Measurements from ENCODE around the gene WDR72. TPM values are rescaled to one million over a fixed set of nuclear protein-coding genes. Genes with fewer than 3 reads are reported as not detected.
"Not testable (repeated sequence)": the region's sequence is repeated elsewhere in the genome, so short reads cannot be mapped to it uniquely, and the experiment has no call there.

Gene WDR72
- total RNA-seq, 1 donor from 2014 or later: 1.1 TPM

DNA sequence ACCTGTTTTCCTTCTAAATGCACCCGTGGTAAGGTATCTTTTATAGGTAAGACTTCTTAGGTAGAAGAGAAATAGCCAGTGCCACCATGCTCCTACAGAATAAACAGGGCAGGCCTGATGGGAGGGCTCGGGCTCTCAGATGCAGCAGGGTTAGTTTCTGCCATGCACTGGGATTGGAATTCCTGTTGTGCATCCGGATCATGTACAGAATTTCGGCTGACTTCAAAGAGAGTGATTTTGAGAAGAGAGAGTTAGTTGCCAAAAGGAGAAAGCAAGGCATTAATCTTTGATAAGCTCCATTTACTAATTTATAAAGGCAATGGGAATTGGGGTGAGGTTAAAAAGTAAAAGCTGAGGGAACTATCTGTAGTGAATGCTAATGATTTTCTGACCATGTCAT lies 211.2 kb downstream of the WDR72 start:
- Mint-ChIP-seq H3K27me3 (ENCODE audit: unreplicated experiment) (peaks cover 2% of the 10 kb centered on the region), H3K27ac (ENCODE audit: unreplicated experiment) (no peak overlapping the region), H3K9me3 (ENCODE audit: unreplicated experiment) (no peaks in the 10 kb centered on the region), H3K4me1 (ENCODE audit: low read depth, unreplicated experiment) (peaks cover 11% of the 10 kb centered on the region), H3K4me3 (ENCODE audit: unreplicated experiment) (no peak overlapping the region), H3K36me3 (ENCODE audit: unreplicated experiment) (no peaks in the 10 kb centered on the region)
- no peak for TF ChIP-seq CTCF (IDR thresholded peaks at IDR 0.05; ENCODE audit: partially characterized antibody, unreplicated experiment)
- DNase-seq: no peak

DNA sequence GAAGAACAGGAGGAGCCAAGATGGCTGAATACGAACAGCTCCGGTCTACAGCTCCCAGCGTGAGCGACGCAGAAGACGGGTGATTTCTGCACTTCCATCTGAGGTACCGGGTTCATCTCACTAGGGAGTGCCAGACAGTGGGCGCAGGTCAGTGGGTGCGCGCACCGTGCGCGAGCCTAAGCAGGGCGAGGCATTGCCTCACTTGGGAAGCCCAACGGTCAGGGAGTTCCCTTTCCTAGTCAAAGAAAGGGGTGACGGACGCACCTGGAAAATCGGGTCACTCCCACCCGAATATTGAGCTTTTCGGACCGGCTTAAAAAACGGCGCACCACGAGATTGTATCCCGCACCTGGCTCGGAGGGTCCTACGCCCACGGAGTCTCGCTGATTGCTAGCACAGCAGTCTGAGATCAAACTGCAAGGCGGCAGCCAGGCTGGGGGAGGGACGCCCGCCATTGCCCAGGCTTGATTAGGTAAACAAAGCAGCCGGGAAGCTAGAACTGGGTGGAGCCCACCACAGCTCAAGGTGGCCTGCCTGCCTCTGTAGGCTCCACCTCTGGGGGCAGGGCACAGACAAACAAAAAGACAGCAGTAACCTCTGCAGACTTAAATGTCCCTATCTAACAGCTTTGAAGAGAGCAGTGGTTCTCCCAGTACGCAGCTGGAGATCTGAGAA lies 218.7 kb downstream of the WDR72 start:
- not testable (repeated sequence) for H3K4me3 Mint-ChIP-seq (ENCODE audit: unreplicated experiment); H3K36me3 Mint-ChIP-seq (ENCODE audit: unreplicated experiment); H3K4me1 Mint-ChIP-seq (ENCODE audit: low read depth, unreplicated experiment); H3K9me3 Mint-ChIP-seq (ENCODE audit: unreplicated experiment); DNase-seq; H3K27me3 Mint-ChIP-seq (ENCODE audit: unreplicated experiment)
- H3K27ac Mint-ChIP-seq (ENCODE audit: unreplicated experiment): peak overlapping the region; percentile 1

GRCh38 chr15:53539878-53540277 lies 219.6 kb downstream of the WDR72 start:
- Mint-ChIP-seq H3K9me3 (ENCODE audit: unreplicated experiment) (no peaks in the 10 kb centered on the region), H3K4me3 (ENCODE audit: unreplicated experiment) (no peak overlapping the region), H3K27ac (ENCODE audit: unreplicated experiment) (no peak overlapping the region)

GRCh38 chr15:53536479-53537120 lies 222.9 kb downstream of the WDR72 start:
- no peak overlapping the region for H3K4me3 Mint-ChIP-seq (ENCODE audit: unreplicated experiment)

More at GRCh38 chr15:53539878-53540277, 219.6 kb downstream of the WDR72 start:
- peaks cover 3% of the 10 kb centered on the region for H3K4me1 Mint-ChIP-seq (ENCODE audit: low read depth, unreplicated experiment)
- H3K36me3 Mint-ChIP-seq (ENCODE audit: unreplicated experiment): no peaks in the 10 kb centered on the region
- no peaks in the 10 kb centered on the region for H3K27me3 Mint-ChIP-seq (ENCODE audit: unreplicated experiment)
- TF ChIP-seq CTCF (IDR thresholded peaks at IDR 0.05; ENCODE audit: partially characterized antibody, unreplicated experiment): no peak
- DNase-seq: no peak

DNA sequence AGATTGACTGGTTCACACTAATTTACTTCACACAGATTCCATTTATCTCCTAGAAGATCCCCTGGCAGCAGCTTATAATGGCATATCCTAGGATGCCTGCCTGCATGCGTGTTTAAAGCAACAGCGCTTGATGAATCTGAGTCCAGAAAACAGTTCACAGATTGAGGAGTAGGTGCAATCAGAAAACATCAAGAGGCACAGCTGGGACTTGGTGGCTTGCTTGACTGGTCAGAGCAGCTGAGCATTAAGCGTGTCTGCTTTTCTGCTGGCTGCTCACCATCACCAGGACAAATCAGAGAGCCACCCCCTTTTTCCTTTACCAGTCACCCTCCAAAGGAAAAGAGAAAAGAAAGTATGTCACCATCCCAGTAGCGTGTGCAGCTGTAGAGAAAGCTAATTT lies 223.6 kb downstream of the WDR72 start:
- Mint-ChIP-seq H3K36me3 (ENCODE audit: unreplicated experiment) (no peaks in the 10 kb centered on the region), H3K4me3 (ENCODE audit: unreplicated experiment) (no peak overlapping the region), H3K27me3 (ENCODE audit: unreplicated experiment) (no peaks in the 10 kb centered on the region), H3K9me3 (ENCODE audit: unreplicated experiment) (no peaks in the 10 kb centered on the region), H3K27ac (ENCODE audit: unreplicated experiment) (no peak overlapping the region), H3K4me1 (ENCODE audit: low read depth, unreplicated experiment) (peaks cover 3% of the 10 kb centered on the region)
- no peak for DNase-seq
- TF ChIP-seq CTCF (IDR thresholded peaks at IDR 0.05; ENCODE audit: partially characterized antibody, unreplicated experiment): no peak

More at GRCh38 chr15:53536479-53537120, 222.9 kb downstream of the WDR72 start:
- Mint-ChIP-seq H3K27ac (ENCODE audit: unreplicated experiment) (no peak overlapping the region), H3K36me3 (ENCODE audit: unreplicated experiment) (no peaks in the 10 kb centered on the region), H3K27me3 (ENCODE audit: unreplicated experiment) (no peaks in the 10 kb centered on the region), H3K9me3 (ENCODE audit: unreplicated experiment) (no peaks in the 10 kb centered on the region), H3K4me1 (ENCODE audit: low read depth, unreplicated experiment) (peaks cover 3% of the 10 kb centered on the region)
- no peak for DNase-seq
- TF ChIP-seq CTCF (IDR thresholded peaks at IDR 0.05; ENCODE audit: partially characterized antibody, unreplicated experiment): no peak
